Liver (tissue), 9 donors: ENCODE data around the gene FZD7. TPM values are rescaled to one million over a fixed set of nuclear protein-coding genes. Genes with fewer than 3 reads are reported as not detected.

Source experiments
- DNase-seq: peaks from one replicate; pipeline ENCODE4 v3.0.0-alpha.2; 2017; ENCODE audit warnings: low spot score
- H3K27ac ChIP-seq, 2 donors: one replicate each; pipeline ENCODE4 v1.7.0; 2013; ENCODE audit warnings: inconsistent platforms in 2 of 2, low read length in 2 of 2, control low read depth in 1 of 2, low read depth in 1 of 2, mild to moderate bottlenecking in 1 of 2
- H3K27me3 ChIP-seq, 4 donors: one replicate each; pipeline versions ENCODE4 v1.6.1 to v1.7.0; 2013; ENCODE audit warnings: low read length in 3 of 4, inconsistent platforms in 1 of 4, mild to moderate bottlenecking in 1 of 4, moderate library complexity in 1 of 4; ENCODE audit not compliant: control insufficient read depth in 4 of 4, insufficient read depth in 4 of 4
- H3K36me3 ChIP-seq, 4 donors: one replicate each; pipeline versions ENCODE4 v1.6.1 to v1.7.0; 2013; ENCODE audit warnings: low read length in 3 of 4, mild to moderate bottlenecking in 3 of 4, low read depth in 1 of 4, moderate library complexity in 1 of 4; ENCODE audit not compliant: control insufficient read depth in 4 of 4, insufficient read depth in 3 of 4
- H3K4me1 ChIP-seq, 4 donors: one replicate each; pipeline versions ENCODE4 v1.6.1 to v1.7.0; 2013; ENCODE audit warnings: low read length in 3 of 4, mild to moderate bottlenecking in 3 of 4, moderate library complexity in 1 of 4; ENCODE audit not compliant: control insufficient read depth in 4 of 4, insufficient read depth in 4 of 4
- H3K4me3 ChIP-seq, 3 donors: one replicate each; pipeline versions ENCODE4 v1.6.1 to v1.7.0; 2013; ENCODE audit warnings: low read length in 3 of 3, control low read depth in 1 of 3, low read depth in 1 of 3, mild to moderate bottlenecking in 1 of 3
- H3K9ac ChIP-seq, 2 donors: one replicate each; pipeline ENCODE4 v1.7.0; 2013; ENCODE audit warnings: low read length in 2 of 2, mild to moderate bottlenecking in 2 of 2, moderate library complexity in 2 of 2, control low read depth in 1 of 2, low read depth in 1 of 2
- H3K9me3 ChIP-seq, 4 donors: one replicate each; pipeline versions ENCODE4 v1.6.1 to v1.7.0; 2013; ENCODE audit warnings: low read length in 3 of 4; ENCODE audit not compliant: control insufficient read depth in 4 of 4
- EGR1 ChIP-seq, 2 donors: IDR thresholded peaks; 2 replicates each; pipeline ENCODE4 v1.6.1; 2016 to 2018; ENCODE audit warnings: antibody characterized with exemption in 2 of 2, low read depth in 2 of 2
- FOXA1 ChIP-seq: IDR thresholded peaks from 2 replicates; pipeline ENCODE4 v1.6.1; 2016; ENCODE audit warnings: antibody characterized with exemption
- FOXA2 ChIP-seq: IDR thresholded peaks from 2 replicates; pipeline ENCODE4 v1.6.1; 2016; ENCODE audit warnings: antibody characterized with exemption
- GABPA ChIP-seq, 2 donors: IDR thresholded peaks in 1 of 2; conservative IDR thresholded peaks in 1 of 2; 2 replicates each; pipeline ENCODE4 v1.6.1; 2016; ENCODE audit warnings: antibody characterized with exemption in 2 of 2, mild to moderate bottlenecking in 1 of 2, moderate library complexity in 1 of 2
- HNF4A ChIP-seq, 2 donors: conservative IDR thresholded peaks; 2 replicates each; pipeline ENCODE4 v1.6.1; 2016; ENCODE audit warnings: antibody characterized with exemption in 2 of 2, mild to moderate bottlenecking in 2 of 2
- HNF4G ChIP-seq: IDR thresholded peaks from 2 replicates; pipeline ENCODE4 v1.6.1; 2016; ENCODE audit warnings: antibody characterized with exemption
- JUND ChIP-seq, 2 donors: IDR thresholded peaks; 2 replicates each; pipeline ENCODE4 v1.6.1; 2016; ENCODE audit warnings: antibody characterized with exemption in 2 of 2
- RXRA ChIP-seq, 2 donors: IDR thresholded peaks; 2 replicates each; pipeline ENCODE4 v1.6.1; 2017 to 2018; ENCODE audit warnings: antibody characterized with exemption in 2 of 2, mild to moderate bottlenecking in 1 of 2
- SP1 ChIP-seq: IDR thresholded peaks from 2 replicates; pipeline ENCODE4 v1.6.1; 2018; ENCODE audit warnings: antibody characterized with exemption, mild to moderate bottlenecking
- WGBS: extraction: QIAGEN DNeasy Blood & Tissue Kit; methylation state at CpG from one replicate; pipeline ENCODE4 v1.1.7; 2013; 5-methylcytosine and 5-hydroxymethylcytosine counted together
- polyA plus RNA-seq, 2 donors: library from polyadenylated mRNA; stranded (reverse) in 1 of 2; unstranded in 1 of 2; fragments of 200-250 nt in 1 of 2; fragments of >200 nt in 1 of 2; fragmentation: Nextera tagmentation in 1 of 2; extraction: Ambion mirVana in 1 of 2; gene quantifications; one replicate each; pipeline versions ENCODE4 v1.2.1 to v1.2.3, GENCODE V29; 2013 to 2015
- total RNA-seq, 2 donors: library from RNA; depleted of rRNA; stranded (reverse); fragments of >200 nt; gene quantifications; one replicate each; pipeline ENCODE4 v1.2.3, GENCODE V29; 2014
- TF ChIP-seq, protein P1 (sequence below): IDR thresholded peaks from 2 replicates; pipeline ENCODE4 v1.6.1; 2016; ENCODE audit warnings: antibody characterized with exemption
- TF ChIP-seq, protein P2 (sequence below): fragments of 150-350 bp; IDR thresholded peaks from 2 replicates; pipeline ENCODE4 v1.5.1; 2017; ENCODE audit warnings: improper control_type of control experiment, low read depth, low read length; ENCODE audit not compliant: missing input control
- TF ChIP-seq, protein P3 (sequence below): IDR thresholded peaks from 2 replicates; pipeline ENCODE4 v1.6.1; 2016; ENCODE audit warnings: antibody characterized with exemption
- TF ChIP-seq, protein P4 (sequence below): IDR thresholded peaks from 2 replicates; pipeline ENCODE4 v1.6.1; 2016; ENCODE audit warnings: antibody characterized with exemption, mild to moderate bottlenecking
- TF ChIP-seq, protein P5 (sequence below): IDR thresholded peaks from 2 replicates; pipeline ENCODE4 v1.6.1; 2016; ENCODE audit warnings: antibody characterized with exemption
- donor health status: healthy.
- donor health status: healthy.
- donor health status: healthy.
- donor health status: healthy.
- donor health status: healthy.

The FZD7 gene
- total and polyA plus RNA-seq, 4 donors: 0.21 to 1.5 (median 0.92) TPM

DNA sequence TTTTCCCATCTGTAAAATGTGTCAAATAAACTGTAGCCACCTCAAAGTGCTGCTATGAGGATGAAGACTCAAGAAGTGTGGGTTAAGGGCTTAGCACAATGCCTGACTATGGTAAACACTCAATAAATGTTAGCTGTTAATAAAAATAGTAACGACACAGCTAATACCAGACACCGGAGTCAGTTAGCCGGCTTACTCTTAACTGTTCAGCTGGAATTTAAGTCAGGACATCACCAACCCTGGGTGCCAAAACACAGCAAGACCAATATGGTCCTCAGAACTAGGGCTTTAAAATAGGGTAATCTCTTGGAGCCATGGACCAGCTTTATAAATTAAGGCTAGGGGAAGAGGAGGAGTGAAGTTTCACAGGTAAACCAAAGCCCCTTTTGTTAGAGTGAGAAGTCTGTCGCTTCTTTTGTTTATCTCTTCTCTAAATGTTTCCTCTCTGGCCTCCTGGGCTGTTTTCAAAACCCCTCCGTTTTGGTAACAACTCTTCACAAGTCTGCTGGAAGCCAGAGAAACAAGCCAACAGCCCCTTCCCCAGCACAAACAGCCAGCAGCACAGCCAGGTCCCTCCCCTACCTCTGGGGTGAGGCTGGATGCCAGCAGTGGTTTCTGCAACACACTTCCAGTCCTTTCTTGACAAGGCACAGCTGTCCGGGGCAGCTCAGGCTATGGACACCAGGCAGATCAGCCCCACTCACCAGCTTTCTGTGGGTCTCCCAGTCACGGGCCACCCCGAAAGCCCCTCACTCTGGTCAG is 13.8 kb upstream of the FZD7 start:
- Histone ChIP-seq H3K27ac (no peak overlapping the region), H3K36me3 (no peaks in the 10 kb centered on the region), H3K4me1 (no peaks in the 10 kb centered on the region), H3K9ac (no peak overlapping the region), H3K9me3 (no peaks in the 10 kb centered on the region), H3K27me3 (peaks cover 0 to 1% (median 0%) of the 10 kb centered on the region in 4 donors), H3K4me3 (no peak overlapping the region)
- no peak for DNase-seq
- TF ChIP-seq RXRA (IDR thresholded peaks at IDR 0.05) (no peak), EGR1 (IDR thresholded peaks at IDR 0.05; ENCODE audit: low read depth in 2 of 2) (no peak), SP1 (no peak), HNF4G (no peak), FOXA2 (no peak), GABPA (IDR thresholded peaks at IDR 0.05 in 1 of 2, conservative IDR thresholded peaks at IDR 0.05 in 1 of 2) (no peak), HNF4A (conservative IDR thresholded peaks at IDR 0.05) (no peak)
- TF ChIP-seq, protein P1, sequence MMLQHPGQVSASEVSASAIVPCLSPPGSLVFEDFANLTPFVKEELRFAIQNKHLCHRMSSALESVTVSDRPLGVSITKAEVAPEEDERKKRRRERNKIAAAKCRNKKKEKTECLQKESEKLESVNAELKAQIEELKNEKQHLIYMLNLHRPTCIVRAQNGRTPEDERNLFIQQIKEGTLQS: no peak
- TF ChIP-seq, protein P2, sequence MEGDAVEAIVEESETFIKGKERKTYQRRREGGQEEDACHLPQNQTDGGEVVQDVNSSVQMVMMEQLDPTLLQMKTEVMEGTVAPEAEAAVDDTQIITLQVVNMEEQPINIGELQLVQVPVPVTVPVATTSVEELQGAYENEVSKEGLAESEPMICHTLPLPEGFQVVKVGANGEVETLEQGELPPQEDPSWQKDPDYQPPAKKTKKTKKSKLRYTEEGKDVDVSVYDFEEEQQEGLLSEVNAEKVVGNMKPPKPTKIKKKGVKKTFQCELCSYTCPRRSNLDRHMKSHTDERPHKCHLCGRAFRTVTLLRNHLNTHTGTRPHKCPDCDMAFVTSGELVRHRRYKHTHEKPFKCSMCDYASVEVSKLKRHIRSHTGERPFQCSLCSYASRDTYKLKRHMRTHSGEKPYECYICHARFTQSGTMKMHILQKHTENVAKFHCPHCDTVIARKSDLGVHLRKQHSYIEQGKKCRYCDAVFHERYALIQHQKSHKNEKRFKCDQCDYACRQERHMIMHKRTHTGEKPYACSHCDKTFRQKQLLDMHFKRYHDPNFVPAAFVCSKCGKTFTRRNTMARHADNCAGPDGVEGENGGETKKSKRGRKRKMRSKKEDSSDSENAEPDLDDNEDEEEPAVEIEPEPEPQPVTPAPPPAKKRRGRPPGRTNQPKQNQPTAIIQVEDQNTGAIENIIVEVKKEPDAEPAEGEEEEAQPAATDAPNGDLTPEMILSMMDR: no peak
- TF ChIP-seq, protein P3, sequence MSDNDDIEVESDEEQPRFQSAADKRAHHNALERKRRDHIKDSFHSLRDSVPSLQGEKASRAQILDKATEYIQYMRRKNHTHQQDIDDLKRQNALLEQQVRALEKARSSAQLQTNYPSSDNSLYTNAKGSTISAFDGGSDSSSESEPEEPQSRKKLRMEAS: no peak
- TF ChIP-seq, protein P4, sequence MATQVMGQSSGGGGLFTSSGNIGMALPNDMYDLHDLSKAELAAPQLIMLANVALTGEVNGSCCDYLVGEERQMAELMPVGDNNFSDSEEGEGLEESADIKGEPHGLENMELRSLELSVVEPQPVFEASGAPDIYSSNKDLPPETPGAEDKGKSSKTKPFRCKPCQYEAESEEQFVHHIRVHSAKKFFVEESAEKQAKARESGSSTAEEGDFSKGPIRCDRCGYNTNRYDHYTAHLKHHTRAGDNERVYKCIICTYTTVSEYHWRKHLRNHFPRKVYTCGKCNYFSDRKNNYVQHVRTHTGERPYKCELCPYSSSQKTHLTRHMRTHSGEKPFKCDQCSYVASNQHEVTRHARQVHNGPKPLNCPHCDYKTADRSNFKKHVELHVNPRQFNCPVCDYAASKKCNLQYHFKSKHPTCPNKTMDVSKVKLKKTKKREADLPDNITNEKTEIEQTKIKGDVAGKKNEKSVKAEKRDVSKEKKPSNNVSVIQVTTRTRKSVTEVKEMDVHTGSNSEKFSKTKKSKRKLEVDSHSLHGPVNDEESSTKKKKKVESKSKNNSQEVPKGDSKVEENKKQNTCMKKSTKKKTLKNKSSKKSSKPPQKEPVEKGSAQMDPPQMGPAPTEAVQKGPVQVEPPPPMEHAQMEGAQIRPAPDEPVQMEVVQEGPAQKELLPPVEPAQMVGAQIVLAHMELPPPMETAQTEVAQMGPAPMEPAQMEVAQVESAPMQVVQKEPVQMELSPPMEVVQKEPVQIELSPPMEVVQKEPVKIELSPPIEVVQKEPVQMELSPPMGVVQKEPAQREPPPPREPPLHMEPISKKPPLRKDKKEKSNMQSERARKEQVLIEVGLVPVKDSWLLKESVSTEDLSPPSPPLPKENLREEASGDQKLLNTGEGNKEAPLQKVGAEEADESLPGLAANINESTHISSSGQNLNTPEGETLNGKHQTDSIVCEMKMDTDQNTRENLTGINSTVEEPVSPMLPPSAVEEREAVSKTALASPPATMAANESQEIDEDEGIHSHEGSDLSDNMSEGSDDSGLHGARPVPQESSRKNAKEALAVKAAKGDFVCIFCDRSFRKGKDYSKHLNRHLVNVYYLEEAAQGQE: no peak
- TF ChIP-seq, protein P5, sequence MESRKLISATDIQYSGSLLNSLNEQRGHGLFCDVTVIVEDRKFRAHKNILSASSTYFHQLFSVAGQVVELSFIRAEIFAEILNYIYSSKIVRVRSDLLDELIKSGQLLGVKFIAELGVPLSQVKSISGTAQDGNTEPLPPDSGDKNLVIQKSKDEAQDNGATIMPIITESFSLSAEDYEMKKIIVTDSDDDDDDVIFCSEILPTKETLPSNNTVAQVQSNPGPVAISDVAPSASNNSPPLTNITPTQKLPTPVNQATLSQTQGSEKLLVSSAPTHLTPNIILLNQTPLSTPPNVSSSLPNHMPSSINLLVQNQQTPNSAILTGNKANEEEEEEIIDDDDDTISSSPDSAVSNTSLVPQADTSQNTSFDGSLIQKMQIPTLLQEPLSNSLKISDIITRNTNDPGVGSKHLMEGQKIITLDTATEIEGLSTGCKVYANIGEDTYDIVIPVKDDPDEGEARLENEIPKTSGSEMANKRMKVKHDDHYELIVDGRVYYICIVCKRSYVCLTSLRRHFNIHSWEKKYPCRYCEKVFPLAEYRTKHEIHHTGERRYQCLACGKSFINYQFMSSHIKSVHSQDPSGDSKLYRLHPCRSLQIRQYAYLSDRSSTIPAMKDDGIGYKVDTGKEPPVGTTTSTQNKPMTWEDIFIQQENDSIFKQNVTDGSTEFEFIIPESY: no peak
- WGBS: 65% methylated on average over 8 of the region's 8 CpGs

DNA sequence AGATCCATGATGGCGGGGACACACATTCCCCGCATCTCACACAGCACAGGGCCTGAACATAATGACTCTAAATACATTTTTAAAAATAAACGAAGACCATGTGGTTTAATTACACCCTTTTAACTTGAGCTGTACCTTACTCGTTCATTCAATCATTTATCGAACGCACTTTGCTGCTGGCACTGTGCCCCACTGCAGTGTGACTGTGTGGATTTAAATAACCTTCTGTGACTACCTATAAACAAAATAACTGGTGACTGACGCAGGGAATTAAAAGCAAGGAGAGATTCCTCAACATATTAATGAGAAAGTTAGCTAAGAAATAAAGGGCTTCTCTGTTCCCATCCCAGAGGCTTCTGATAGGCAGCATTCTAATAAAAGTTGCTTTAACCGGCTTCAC is 10.9 kb upstream of the FZD7 start:
- Histone ChIP-seq H3K27me3 (no peaks in the 10 kb centered on the region), H3K36me3 (no peaks in the 10 kb centered on the region), H3K9ac (no peak overlapping the region), H3K4me3 (no peak overlapping the region), H3K27ac (no peak overlapping the region), H3K9me3 (no peaks in the 10 kb centered on the region), H3K4me1 (no peaks in the 10 kb centered on the region)
- TF ChIP-seq, protein P4: no peak
- TF ChIP-seq HNF4A (conservative IDR thresholded peaks at IDR 0.05) (no peak), FOXA1 (no peak), SP1 (no peak), JUND (IDR thresholded peaks at IDR 0.05) (no peak), RXRA (IDR thresholded peaks at IDR 0.05) (no peak)
- TF ChIP-seq, protein P5: no peak
- 80% methylated on average over 8 of the region's 8 CpGs for WGBS
- no peak for DNase-seq
